HEK293T (cell line): ENCODE results near the gene BRF1.

Source experiments
- CTCF ChIA-PET: fragments of 350-600 bp; formaldehyde crosslinking; extraction: SDS; loops from one replicate; lab custom pipeline; 2021; ENCODE audit warnings: antibody characterized with exemption, inconsistent platforms; lab: Yijun Ruan, JAX
- POLR2A ChIA-PET: fragments of 350-600 bp; formaldehyde crosslinking; extraction: SDS; loops from one replicate; lab custom pipeline; 2020; ENCODE audit warnings: antibody characterized with exemption, inconsistent platforms; lab: Yijun Ruan, JAX
- DNase-seq: peaks from one replicate; pipeline ENCODE4 v3.0.0; 2012; ENCODE audit warnings: mixed read lengths; ENCODE audit errors: extremely low spot score
- ARNT ChIP-seq: fragments of 450-650 bp; IDR thresholded peaks from 2 replicates; pipeline ENCODE4 v1.6.1; 2017; ENCODE audit warnings: mild to moderate bottlenecking
- BHLHE40 ChIP-seq: fragments of 450-650 bp; IDR thresholded peaks from 2 replicates; pipeline ENCODE4 v1.6.1; 2016; ENCODE audit warnings: mild to moderate bottlenecking, moderate library complexity, borderline replicate concordance
- CTBP1 ChIP-seq: fragments of 450-650 bp; IDR thresholded peaks from 2 replicates; pipeline ENCODE4 v1.6.1; 2016; ENCODE audit warnings: borderline replicate concordance
- ELF4 ChIP-seq: fragments of 450-650 bp; IDR thresholded peaks from 2 replicates; pipeline ENCODE4 v1.6.1; 2017; ENCODE audit warnings: antibody characterized with exemption
- FOXA1 ChIP-seq: fragments of 450-650 bp; IDR thresholded peaks from 2 replicates; pipeline ENCODE4 v1.6.1; 2016; ENCODE audit warnings: mild to moderate bottlenecking
- FOXK2 ChIP-seq: fragments of 450-650 bp; IDR thresholded peaks from 2 replicates; pipeline ENCODE4 v1.6.1; 2016; ENCODE audit warnings: mild to moderate bottlenecking
- FOXM1 ChIP-seq: fragments of 450-650 bp; IDR thresholded peaks from 2 replicates; pipeline ENCODE4 v1.6.1; 2017; ENCODE audit warnings: mild to moderate bottlenecking, borderline replicate concordance
- HDGF ChIP-seq: fragments of 450-650 bp; IDR thresholded peaks from 2 replicates; pipeline ENCODE4 v1.6.1; 2017; ENCODE audit warnings: antibody characterized with exemption, borderline replicate concordance
- L3MBTL2 ChIP-seq: fragments of 450-650 bp; conservative IDR thresholded peaks from 2 replicates; pipeline ENCODE4 v1.6.1; 2016; ENCODE audit warnings: mild to moderate bottlenecking
- LEF1 ChIP-seq: fragments of 450-650 bp; IDR thresholded peaks from 2 replicates; pipeline ENCODE4 v1.6.1; 2017; ENCODE audit warnings: mild to moderate bottlenecking, borderline replicate concordance
- NFRKB ChIP-seq: fragments of 450-650 bp; IDR thresholded peaks from 2 replicates; pipeline ENCODE4 v1.6.1; 2016; ENCODE audit warnings: mild to moderate bottlenecking, moderate library complexity
- PKNOX1 ChIP-seq: fragments of 450-650 bp; IDR thresholded peaks from 2 replicates; pipeline ENCODE4 v1.6.1; 2016
- SP1 ChIP-seq: fragments of 450-650 bp; IDR thresholded peaks from 2 replicates; pipeline ENCODE4 v1.6.1; 2017
- SUZ12 ChIP-seq: fragments of 450-650 bp; IDR thresholded peaks from 2 replicates; pipeline ENCODE4 v1.6.1; 2016; ENCODE audit warnings: mild to moderate bottlenecking
- TARDBP ChIP-seq: fragments of 450-650 bp; IDR thresholded peaks from 2 replicates; pipeline ENCODE4 v1.6.1; 2016
- ZNF384 ChIP-seq: fragments of 450-650 bp; IDR thresholded peaks from 2 replicates; pipeline ENCODE4 v1.6.1; 2016

The BRF1 gene

GRCh38 chr14:105248368-105249181 lies 52.2 kb downstream of the BRF1 start, which contains the start of gene BTBD6:
TSS of gene BTBD6 (plus strand) at chr14:105248533. CDS start at chr14:105248712, 179 bp downstream.
- peak; percentile 94 for DNase-seq
- no peak for TF ChIP-seq TARDBP
- no peak for TF ChIP-seq L3MBTL2
- TF ChIP-seq FOXM1, result peak; percentile 45; the same call in 1 of the 2 replicates
- ChIA-PET CTCF (interaction anchor here (1.9 kb wide), 1 partner anchor 12 kb away, joined by 4 read pairs; no protein-coding TSS in a partner anchor), POLR2A (interaction anchor here (0.7 to 1.7 kb wide), 10 partner anchors 11 to 241 kb away, joined by 3 to 8 read pairs (median 3); partner anchors contain the start of genes BRF1 and JAG2)

GRCh38 chr14:105247715-105248367 lies 53.0 kb downstream of the BRF1 start:
- ChIA-PET CTCF (interaction anchor here (1.9 kb wide), 1 partner anchor 12 kb away, joined by 4 read pairs; no protein-coding TSS in a partner anchor), POLR2A (interaction anchor here (0.8 to 1.7 kb wide), 6 partner anchors 12 to 242 kb away, joined by 3 to 8 read pairs (median 4); partner anchors contain the start of gene JAG2)
- no peak for TF ChIP-seq SUZ12
- no peak for TF ChIP-seq PKNOX1
- no peak for TF ChIP-seq SP1
- no peak for TF ChIP-seq FOXM1
- TF ChIP-seq FOXA1, result no peak
- no peak for TF ChIP-seq TARDBP
- no peak for TF ChIP-seq ELF4
- TF ChIP-seq FOXK2, result no peak
- DNase-seq, result no peak

GRCh38 chr14:105247026-105247425 lies 53.8 kb downstream of the BRF1 start:
- DNase-seq, result no peak
- TF ChIP-seq L3MBTL2, result no peak
- TF ChIP-seq BHLHE40, result no peak
- TF ChIP-seq ZNF384, result no peak
- no peak for TF ChIP-seq TARDBP
- TF ChIP-seq SP1, result no peak
- no peak for TF ChIP-seq FOXA1
- no peak for TF ChIP-seq ARNT
- TF ChIP-seq FOXM1, result no peak
- TF ChIP-seq FOXK2, result no peak
- no peak for TF ChIP-seq SUZ12
- TF ChIP-seq ELF4, result no peak
- TF ChIP-seq PKNOX1, result no peak
- no peak for TF ChIP-seq LEF1
- TF ChIP-seq CTBP1, result no peak
- TF ChIP-seq HDGF, result no peak
- TF ChIP-seq NFRKB, result no peak
- ChIA-PET CTCF (no interaction called here), POLR2A (no interaction called here)

- ChIA-PET POLR2A (no interaction called here), CTCF (no interaction called here)
- DNase-seq, result no peak
- TF ChIP-seq BHLHE40 (no peak), CTBP1 (no peak), FOXK2 (no peak), FOXM1 (no peak), TARDBP (no peak), HDGF (no peak), FOXA1 (no peak), ELF4 (no peak), NFRKB (no peak)
These were observed 56.5 kb downstream of the BRF1 start for GRCh38 chr14:105244334-105244733.

GRCh38 chr14:105241641-105242040 lies 59.2 kb downstream of the BRF1 start:
- no peak for TF ChIP-seq LEF1
- no peak for TF ChIP-seq ZNF384
- TF ChIP-seq FOXM1, result no peak
- no peak for TF ChIP-seq HDGF
- POLR2A ChIA-PET, result no interaction called here
- no peak for DNase-seq
- CTCF ChIA-PET, result no interaction called here

- ChIA-PET POLR2A (no interaction called here), CTCF (no interaction called here)
- TF ChIP-seq TARDBP (no peak), ELF4 (no peak), FOXK2 (no peak), PKNOX1 (no peak), HDGF (no peak), LEF1 (no peak), FOXM1 (no peak), SUZ12 (no peak), L3MBTL2 (no peak), ARNT (no peak), SP1 (no peak), NFRKB (no peak), CTBP1 (no peak), ZNF384 (no peak), FOXA1 (no peak), BHLHE40 (no peak)
- no peak for DNase-seq
These were observed 59.8 kb downstream of the BRF1 start for GRCh38 chr14:105240811-105241576.
